ENCODE measurements around the gene BCAS1. TPM values are rescaled to one million over a fixed set of nuclear protein-coding genes. Genes with fewer than 3 reads are reported as not detected.

The BCAS1 gene
- total RNA-seq, 1 donor from 2014 or later: not detected

- peaks cover 28% of the 10 kb centered on the region for H3K27me3 Mint-ChIP-seq (ENCODE audit: unreplicated experiment)
- H3K4me1 Mint-ChIP-seq (ENCODE audit: unreplicated experiment): peaks cover 16% of the 10 kb centered on the region
- no peak for TF ChIP-seq CTCF (IDR thresholded peaks at IDR 0.05)
- H3K4me3 Mint-ChIP-seq (ENCODE audit: unreplicated experiment): no peak overlapping the region
- H3K27ac Mint-ChIP-seq (ENCODE audit: unreplicated experiment): no peak overlapping the region
- peaks cover 13% of the 10 kb centered on the region for H3K9me3 Mint-ChIP-seq (ENCODE audit: unreplicated experiment)
- H3K36me3 Mint-ChIP-seq (ENCODE audit: unreplicated experiment): no peaks in the 10 kb centered on the region
- no peak for DNase-seq (ENCODE audit: extremely low spot score, unreplicated experiment)
Measured at GRCh38 chr20:53952528-53953096, 117.8 kb downstream of the BCAS1 start.

GRCh38 chr20:53950578-53950977 is 119.8 kb downstream of the BCAS1 start:
- TF ChIP-seq CTCF (IDR thresholded peaks at IDR 0.05): no peak
- H3K27ac Mint-ChIP-seq (ENCODE audit: unreplicated experiment): no peak overlapping the region
- H3K27me3 Mint-ChIP-seq (ENCODE audit: unreplicated experiment): peaks cover 18% of the 10 kb centered on the region
- peaks cover 16% of the 10 kb centered on the region for H3K4me1 Mint-ChIP-seq (ENCODE audit: unreplicated experiment)
- no peaks in the 10 kb centered on the region for H3K36me3 Mint-ChIP-seq (ENCODE audit: unreplicated experiment)
- peaks cover 13% of the 10 kb centered on the region for H3K9me3 Mint-ChIP-seq (ENCODE audit: unreplicated experiment)
- H3K4me3 Mint-ChIP-seq (ENCODE audit: unreplicated experiment): no peak overlapping the region
- DNase-seq (ENCODE audit: extremely low spot score, unreplicated experiment): no peak

- no peaks in the 10 kb centered on the region for H3K36me3 Mint-ChIP-seq (ENCODE audit: unreplicated experiment)
- no peak for DNase-seq (ENCODE audit: extremely low spot score, unreplicated experiment)
- H3K27ac Mint-ChIP-seq (ENCODE audit: unreplicated experiment): no peak overlapping the region
- no peak overlapping the region for H3K4me3 Mint-ChIP-seq (ENCODE audit: unreplicated experiment)
- no peak for TF ChIP-seq CTCF (IDR thresholded peaks at IDR 0.05)
- peaks cover 16% of the 10 kb centered on the region for H3K4me1 Mint-ChIP-seq (ENCODE audit: unreplicated experiment)
- H3K27me3 Mint-ChIP-seq (ENCODE audit: unreplicated experiment): peaks cover 14% of the 10 kb centered on the region
- H3K9me3 Mint-ChIP-seq (ENCODE audit: unreplicated experiment): peaks cover 13% of the 10 kb centered on the region
Measured at GRCh38 chr20:53950031-53950430, 120.4 kb downstream of the BCAS1 start.

GRCh38 chr20:53949319-53949839 is 121.0 kb downstream of the BCAS1 start:
- peaks cover 16% of the 10 kb centered on the region for H3K4me1 Mint-ChIP-seq (ENCODE audit: unreplicated experiment)
- no peaks in the 10 kb centered on the region for H3K36me3 Mint-ChIP-seq (ENCODE audit: unreplicated experiment)
- no peak for TF ChIP-seq CTCF (IDR thresholded peaks at IDR 0.05)
- peaks cover 9% of the 10 kb centered on the region for H3K27me3 Mint-ChIP-seq (ENCODE audit: unreplicated experiment)
- no peak for DNase-seq (ENCODE audit: extremely low spot score, unreplicated experiment)
- H3K9me3 Mint-ChIP-seq (ENCODE audit: unreplicated experiment): peaks cover 13% of the 10 kb centered on the region
- no peak overlapping the region for H3K4me3 Mint-ChIP-seq (ENCODE audit: unreplicated experiment)
- no peak overlapping the region for H3K27ac Mint-ChIP-seq (ENCODE audit: unreplicated experiment)

- H3K36me3 Mint-ChIP-seq (ENCODE audit: unreplicated experiment): no peaks in the 10 kb centered on the region
- H3K9me3 Mint-ChIP-seq (ENCODE audit: unreplicated experiment): peaks cover 13% of the 10 kb centered on the region
- no peak for DNase-seq (ENCODE audit: extremely low spot score, unreplicated experiment)
- peaks cover 3% of the 10 kb centered on the region for H3K27me3 Mint-ChIP-seq (ENCODE audit: unreplicated experiment)
- H3K27ac Mint-ChIP-seq (ENCODE audit: unreplicated experiment): no peak overlapping the region
- H3K4me3 Mint-ChIP-seq (ENCODE audit: unreplicated experiment): no peak overlapping the region
- peaks cover 20% of the 10 kb centered on the region for H3K4me1 Mint-ChIP-seq (ENCODE audit: unreplicated experiment)
- no peak for TF ChIP-seq CTCF (IDR thresholded peaks at IDR 0.05)
Measured at GRCh38 chr20:53948383-53949318, 121.7 kb downstream of the BCAS1 start.

Data from osteocyte (in vitro differentiated cells).